ENCODE data around the gene CREB3L2. TPM values are rescaled to one million over a fixed set of nuclear protein-coding genes. Genes with fewer than 3 reads are reported as not detected.

The CREB3L2 gene
- total and polyA plus RNA-seq, 2 of the 13 experiments (the other 11 are each of a cell fraction or from before 2014, with no cell fraction given), result 22.1 to 41.1 TPM

- TF ChIP-seq NFAT5 (CRISPR knock-in tag; IDR thresholded peaks at IDR 0.05) (no peak), KAT8 (CRISPR knock-in tag; IDR thresholded peaks at IDR 0.05) (peak; percentile 38), YEATS2 (CRISPR knock-in tag; IDR thresholded peaks at IDR 0.05; ENCODE audit: borderline replicate concordance) (0 out of 2 replicates have a peak, but pooled peaks have one; percentile 37), TFE3 (CRISPR knock-in tag; IDR thresholded peaks at IDR 0.05) (no peak), RCOR2 (CRISPR knock-in tag; IDR thresholded peaks at IDR 0.05) (no peak), KMT2A (CRISPR knock-in tag; IDR thresholded peaks at IDR 0.05) (0 out of 2 replicates have a peak, but pooled peaks have one; percentile 29), MXD4 (CRISPR knock-in tag; IDR thresholded peaks at IDR 0.05) (no peak), FOXK1 (CRISPR knock-in tag; IDR thresholded peaks at IDR 0.05; ENCODE audit: borderline replicate concordance, low read depth) (no peak), ZNF790 (CRISPR knock-in tag; IDR thresholded peaks at IDR 0.05; ENCODE audit: borderline replicate concordance) (no peak), HMGA1 (CRISPR knock-in tag; conservative IDR thresholded peaks at IDR 0.05) (no peak), MAFF (IDR thresholded peaks at IDR 0.05; ENCODE audit: low read depth, low read length) (no peak), ZNF230 (CRISPR knock-in tag; IDR thresholded peaks at IDR 0.05) (0 out of 2 replicates have a peak, but pooled peaks have one; percentile 60), ZSCAN25 (CRISPR knock-in tag; IDR thresholded peaks at IDR 0.05) (no peak), ZNF740 (CRISPR knock-in tag; IDR thresholded peaks at IDR 0.05) (no peak), ZC3H4 (CRISPR knock-in tag; IDR thresholded peaks at IDR 0.05; ENCODE audit: borderline replicate concordance) (no peak), ZNF747 (CRISPR knock-in tag; IDR thresholded peaks at IDR 0.05; ENCODE audit: borderline replicate concordance) (0 out of 2 replicates have a peak, but pooled peaks have one; percentile 25), ZNF101 (CRISPR knock-in tag; IDR thresholded peaks at IDR 0.05; ENCODE audit: borderline replicate concordance, low read depth) (no peak), CTCF (CRISPR knock-in tag; IDR thresholded peaks at IDR 0.05) (peak; percentile 80), E2F1 (CRISPR knock-in tag; IDR thresholded peaks at IDR 0.05) (no peak), RFXAP (CRISPR knock-in tag; IDR thresholded peaks at IDR 0.05; ENCODE audit: borderline replicate concordance) (no peak)
Observed at GRCh38 chr7:138008588-138009349, 6.9 kb upstream of the CREB3L2 start (continued).
